Neuronal stem cell (in vitro differentiated cells): ENCODE results near the gene RDH5.
A peak's percentile ranks its signal among the peaks of the same experiment; 100 is the strongest.

Experiments
- DNase-seq: peaks from one replicate; pipeline ENCODE4 v3.0.0-alpha.2; 2013; ENCODE audit warnings: low spot score
- H2AFZ ChIP-seq: one replicate; pipeline ENCODE4 v1.6.1; 2013; ENCODE audit warnings: mild to moderate bottlenecking, low read length, inconsistent platforms
- H2AK5ac ChIP-seq: 2 replicates; pipeline ENCODE4 v1.6.1; 2013; ENCODE audit warnings: low read depth, mild to moderate bottlenecking, inconsistent platforms, low read length, moderate library complexity, mixed read lengths
- H2BK120ac ChIP-seq: 2 replicates; pipeline ENCODE4 v1.6.1; 2013; ENCODE audit warnings: low read depth, mild to moderate bottlenecking, inconsistent platforms, low read length, moderate library complexity, mixed read lengths
- H2BK12ac ChIP-seq: one replicate; pipeline ENCODE4 v1.6.1; 2013; ENCODE audit warnings: low read length, inconsistent platforms
- H2BK15ac ChIP-seq: 2 replicates; pipeline ENCODE4 v1.6.1; 2013; ENCODE audit warnings: mild to moderate bottlenecking, low read length, inconsistent platforms, mixed read lengths
- H2BK5ac ChIP-seq: one replicate; pipeline ENCODE4 v1.6.1; 2013; ENCODE audit warnings: inconsistent platforms, mild to moderate bottlenecking, low read length, moderate library complexity
- H3K14ac ChIP-seq: one replicate; pipeline ENCODE4 v1.6.1; 2013; ENCODE audit warnings: low read length, inconsistent platforms
- H3K18ac ChIP-seq: 2 replicates; pipeline ENCODE4 v1.6.1; 2013; ENCODE audit warnings: low read length, inconsistent platforms
- H3K23ac ChIP-seq: 2 replicates; pipeline ENCODE4 v1.6.1; 2013; ENCODE audit warnings: low read depth, mild to moderate bottlenecking, mixed read lengths, low read length, inconsistent platforms; ENCODE audit not compliant: poor library complexity
- H3K27ac ChIP-seq: replicated peaks from 3 replicates; pipeline ENCODE4 v1.5.1; 2013; ENCODE audit warnings: low read length, inconsistent platforms
- H3K27me3 ChIP-seq, 3 experiments: 2 replicates each; pipeline ENCODE4 v1.6.1; 2013; ENCODE audit warnings: low read length in 3 of 3, mild to moderate bottlenecking in 2 of 3, inconsistent platforms in 1 of 3, low read depth in 1 of 3, mixed read lengths in 1 of 3, moderate library complexity in 1 of 3; ENCODE audit not compliant: control insufficient read depth in 3 of 3, insufficient read depth in 3 of 3
- H3K36me3 ChIP-seq, 2 donors: replicated peaks in 1 of 2; 2 replicates each; pipeline ENCODE4 v1.6.1; 2013; ENCODE audit warnings: low read length in 2 of 2; ENCODE audit not compliant: control insufficient read depth in 2 of 2, insufficient read depth in 2 of 2
- H3K4ac ChIP-seq: 2 replicates; pipeline ENCODE4 v1.6.1; 2013; ENCODE audit warnings: inconsistent platforms, mild to moderate bottlenecking, low read length, moderate library complexity
- H3K4me1 ChIP-seq, 2 donors: 1 replicate in 1 of 2; 2 replicates in 1 of 2; pipeline ENCODE4 v1.6.1; 2013; ENCODE audit warnings: low read length in 2 of 2, low read depth in 1 of 2; ENCODE audit not compliant: control insufficient read depth in 2 of 2, insufficient read depth in 1 of 2
- H3K4me2 ChIP-seq: one replicate; pipeline ENCODE4 v1.6.1; 2013; ENCODE audit warnings: mild to moderate bottlenecking, low read length, inconsistent platforms; ENCODE audit not compliant: insufficient read depth, poor library complexity, severe bottlenecking
- H3K4me3 ChIP-seq, 2 donors: 2 replicates each; pipeline ENCODE4 v1.5.1; 2013; ENCODE audit warnings: low read length in 2 of 2, mild to moderate bottlenecking in 2 of 2, inconsistent platforms in 1 of 2, moderate library complexity in 1 of 2
- H3K79me1 ChIP-seq: one replicate; pipeline ENCODE4 v1.6.1; 2013; ENCODE audit warnings: low read depth, mild to moderate bottlenecking, inconsistent platforms, low read length, moderate library complexity
- H3K9ac ChIP-seq: one replicate; pipeline ENCODE4 v1.6.1; 2013; ENCODE audit warnings: mild to moderate bottlenecking, low read depth, low read length, inconsistent platforms; ENCODE audit not compliant: poor library complexity
- H3K9me3 ChIP-seq, 2 donors: replicated peaks in 1 of 2; 2 replicates each; pipeline versions ENCODE3 to v1.6.1; 2013; ENCODE audit warnings: low read length in 2 of 2, mild to moderate bottlenecking in 2 of 2, inconsistent platforms in 1 of 2, low read depth in 1 of 2, mixed read lengths in 1 of 2, moderate library complexity in 1 of 2; ENCODE audit not compliant: control insufficient read depth in 2 of 2, insufficient read depth in 1 of 2
- H4K8ac ChIP-seq: one replicate; pipeline ENCODE4 v1.6.1; 2013; ENCODE audit warnings: low read depth, mild to moderate bottlenecking, inconsistent platforms, low read length, moderate library complexity
- H4K91ac ChIP-seq: one replicate; pipeline ENCODE4 v1.6.1; 2013; ENCODE audit warnings: low read length, low read depth, mild to moderate bottlenecking, inconsistent platforms; ENCODE audit not compliant: poor library complexity
- WGBS, 2 donors: extraction: QIAGEN DNeasy Blood & Tissue Kit; methylation state at CpG; one replicate each; pipeline ENCODE4 v1.1.7; 2013; ENCODE audit warnings: missing lambda C conversion rate in 2 of 2, mixed read lengths in 1 of 2; ENCODE audit not compliant: insufficient read length in 2 of 2, insufficient replicate concordance in 1 of 2; ENCODE audit errors: extremely low coverage in 2 of 2; 5-methylcytosine and 5-hydroxymethylcytosine counted together

The RDH5 gene

DNA sequence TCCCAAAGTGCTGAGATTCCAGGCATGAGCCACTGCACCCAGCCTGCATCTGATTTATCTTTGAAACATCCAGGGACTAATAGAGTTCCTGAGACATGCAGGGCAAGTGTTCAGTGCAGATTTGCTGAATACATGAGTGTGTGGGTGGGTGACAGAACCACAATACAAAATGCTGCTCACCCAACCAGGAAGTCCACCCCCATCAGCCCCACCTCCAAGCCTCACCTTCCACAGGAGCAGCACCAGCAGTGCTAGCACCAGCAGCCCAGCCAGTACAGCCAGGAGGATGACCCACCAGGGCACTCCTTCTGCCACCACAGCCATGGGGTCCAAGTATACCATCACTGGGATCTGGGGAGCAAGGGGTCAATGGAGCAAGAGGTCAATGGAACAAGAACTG, 32.4 kb upstream of the RDH5 start:
- Histone ChIP-seq H3K4me3 (no peak overlapping the region), H3K18ac (no peak overlapping the region), H4K91ac (no peak overlapping the region), H3K9ac (no peak overlapping the region), H3K79me1 (no peaks in the 10 kb centered on the region), H3K27me3 (no peaks in the 10 kb centered on the region), H3K4ac (no peak overlapping the region), H3K23ac (no peak overlapping the region), H2AFZ (no peak overlapping the region), H3K36me3 (peaks cover 18 to 24% of the 10 kb centered on the region in 2 donors), H2BK15ac (no peak overlapping the region), H4K8ac (no peak overlapping the region), H3K9me3 (peaks cover 0 to 2% of the 10 kb centered on the region in 2 donors), H2BK5ac (no peak overlapping the region), H3K4me2 (no peak overlapping the region), H2BK12ac (no peak overlapping the region), H2BK120ac (no peak overlapping the region), H2AK5ac (no peak overlapping the region), H3K27ac (no peak overlapping the region), H3K4me1 (no peaks in the 10 kb centered on the region), H3K14ac (no peak overlapping the region)
- DNase-seq, result no peak

DNA sequence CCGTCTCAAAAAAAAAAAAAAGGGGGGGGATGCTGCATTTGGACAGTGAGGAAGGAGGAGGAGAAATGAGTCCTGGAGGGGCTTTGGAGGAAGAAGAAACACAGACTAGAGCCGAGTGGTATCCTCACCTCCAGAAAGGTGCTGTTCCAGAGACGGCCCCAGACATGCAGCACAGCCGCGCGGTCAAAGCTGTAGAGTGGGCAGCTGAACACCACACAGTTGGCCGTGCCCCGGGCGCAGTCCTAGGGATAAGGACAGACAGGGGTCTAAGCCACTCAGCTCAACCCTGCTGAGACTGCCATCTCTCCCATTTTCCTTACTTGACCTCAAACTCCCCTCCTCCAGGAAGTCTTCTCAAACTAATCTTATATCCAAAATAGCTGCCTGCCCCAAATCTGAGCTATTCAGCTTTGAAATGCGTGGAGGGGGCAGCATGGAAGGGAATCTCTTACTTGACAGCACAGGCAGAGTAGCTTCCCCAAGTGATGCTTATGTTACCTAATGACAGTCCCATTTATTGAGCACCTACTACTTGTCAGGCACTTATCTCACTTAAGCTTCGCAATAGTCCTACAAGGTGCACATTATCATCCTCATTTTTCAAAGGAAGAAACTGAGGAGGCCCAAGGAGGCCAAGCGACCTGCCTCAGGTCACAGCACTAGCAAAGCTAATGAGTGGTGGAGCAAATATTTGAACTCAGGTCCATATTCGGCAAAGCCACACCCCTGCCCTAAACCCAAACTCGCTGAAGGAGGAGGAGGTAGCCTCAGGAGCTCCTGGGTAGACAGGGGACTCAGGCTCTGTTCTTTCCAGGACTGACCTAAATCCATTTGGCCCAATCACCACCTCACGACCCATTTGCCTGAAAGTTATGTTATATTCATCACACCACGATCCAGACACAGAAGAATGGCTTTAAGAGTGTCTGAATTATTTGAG, 31.2 kb upstream of the RDH5 start:
- H3K79me1 ChIP-seq, result no peaks in the 10 kb centered on the region
- H3K9ac ChIP-seq, result no peak overlapping the region
- H3K4me1 ChIP-seq, result no peaks in the 10 kb centered on the region
- H3K4me3 ChIP-seq, result no peak overlapping the region
- no peak overlapping the region for H2AFZ ChIP-seq
- no peak overlapping the region for H2BK120ac ChIP-seq
- peaks cover 0 to 2% of the 10 kb centered on the region in 2 donors for H3K9me3 ChIP-seq
- no peak overlapping the region for H3K27ac ChIP-seq
- H3K4ac ChIP-seq, result no peak overlapping the region
- H3K14ac ChIP-seq, result no peak overlapping the region
- H3K4me2 ChIP-seq, result no peak overlapping the region
- no peak overlapping the region for H2BK15ac ChIP-seq
- DNase-seq, result no peak
- no peak overlapping the region for H2BK12ac ChIP-seq
- H3K27me3 ChIP-seq, result no peaks in the 10 kb centered on the region
- H4K91ac ChIP-seq, result no peak overlapping the region
- H3K23ac ChIP-seq, result no peak overlapping the region
- H3K36me3 ChIP-seq, result peaks cover 18 to 33% of the 10 kb centered on the region in 2 donors
- H4K8ac ChIP-seq, result no peak overlapping the region
- H2AK5ac ChIP-seq, result no peak overlapping the region
- WGBS, 2 donors, result no CpG with 5 or more reads among the region's 16 CpGs
- H2BK5ac ChIP-seq, result no peak overlapping the region
- H3K18ac ChIP-seq, result no peak overlapping the region

GRCh38 chr12:55692631-55693322, 27.4 kb upstream of the RDH5 start:
- H2BK15ac ChIP-seq, result no peak overlapping the region
- peaks cover 25 to 43% of the 10 kb centered on the region in 2 donors for H3K36me3 ChIP-seq
- H3K23ac ChIP-seq, result peak overlapping the region; percentile 43
- peaks cover 0 to 1% of the 10 kb centered on the region in 2 donors for H3K9me3 ChIP-seq
- no peak overlapping the region for H3K4ac ChIP-seq
- H3K14ac ChIP-seq, result no peak overlapping the region
- no peak overlapping the region for H3K4me2 ChIP-seq
- peak overlapping the region; percentile 39 for H2BK5ac ChIP-seq
- no peak overlapping the region for H3K4me3 ChIP-seq
- H3K79me1 ChIP-seq, result no peaks in the 10 kb centered on the region
- no peak overlapping the region for H2BK120ac ChIP-seq
- H2AFZ ChIP-seq, result no peak overlapping the region
- DNase-seq, result no peak
- no peak overlapping the region for H2BK12ac ChIP-seq
- H4K8ac ChIP-seq, result no peak overlapping the region
- H3K4me1 ChIP-seq, result no peaks in the 10 kb centered on the region
- no peaks in the 10 kb centered on the region for H3K27me3 ChIP-seq
- H2AK5ac ChIP-seq, result no peak overlapping the region
- WGBS, 2 donors, result no CpG with 5 or more reads among the region's 12 CpGs
- H3K18ac ChIP-seq, result no peak overlapping the region
- H4K91ac ChIP-seq, result no peak overlapping the region
- H3K27ac ChIP-seq, result no peak overlapping the region
- H3K9ac ChIP-seq, result no peak overlapping the region
